ENCODE results near the gene PTCRA.

The PTCRA gene

DNA sequence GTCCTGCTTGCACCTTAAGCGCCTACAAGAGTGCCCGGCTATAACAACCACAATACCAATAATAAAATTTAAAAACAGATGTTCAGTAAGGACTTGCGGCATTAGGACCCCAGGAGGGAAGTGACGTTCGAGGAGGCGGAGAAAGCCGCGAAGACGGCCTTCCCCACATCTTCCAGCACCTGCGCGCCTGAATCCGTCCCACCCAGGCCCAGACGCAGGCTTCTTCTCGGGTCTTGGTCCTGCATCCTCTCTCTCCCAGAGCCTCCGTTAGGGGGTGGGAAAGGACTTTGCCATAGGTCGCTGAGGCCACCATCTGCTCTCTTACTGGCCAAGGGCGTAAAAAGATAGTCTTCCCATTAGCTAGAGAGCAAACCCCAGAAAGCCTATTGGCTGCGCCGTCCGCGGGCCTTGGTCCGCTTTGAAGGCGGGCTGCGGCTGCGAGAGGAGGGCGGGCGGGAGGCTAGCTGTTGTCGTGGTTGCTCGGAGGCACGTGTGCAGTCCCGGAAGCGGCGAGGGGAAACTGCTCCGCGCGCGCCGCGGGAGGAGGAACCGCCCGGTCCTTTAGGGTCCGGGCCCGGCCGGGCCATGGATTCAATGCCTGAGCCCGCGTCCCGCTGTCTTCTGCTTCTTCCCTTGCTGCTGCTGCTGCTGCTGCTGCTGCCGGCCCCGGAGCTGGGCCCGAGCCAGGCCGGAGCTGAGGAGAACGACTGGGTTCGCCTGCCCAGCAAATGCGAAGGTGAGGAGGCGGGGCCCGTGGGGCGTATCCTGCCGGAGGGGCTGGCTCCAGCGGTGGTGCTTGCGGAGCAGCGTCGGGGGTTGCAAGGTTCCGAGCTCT is 13.3 kb downstream of the PTCRA start, which contains the start of gene CNPY3:
TSS of gene CNPY3 (plus strand) at position 495 of the 835 bp plus-strand sequence. CDS start at position 586, 91 bp downstream.
- peak; percentile 98 for DNase-seq (ENCODE audit: low read depth)
- peak within 1 kb of the TSS; percentile 72 for H3K4me3 ChIP-seq (ENCODE audit: low read depth, low read length)
- TF ChIP-seq, protein P1, sequence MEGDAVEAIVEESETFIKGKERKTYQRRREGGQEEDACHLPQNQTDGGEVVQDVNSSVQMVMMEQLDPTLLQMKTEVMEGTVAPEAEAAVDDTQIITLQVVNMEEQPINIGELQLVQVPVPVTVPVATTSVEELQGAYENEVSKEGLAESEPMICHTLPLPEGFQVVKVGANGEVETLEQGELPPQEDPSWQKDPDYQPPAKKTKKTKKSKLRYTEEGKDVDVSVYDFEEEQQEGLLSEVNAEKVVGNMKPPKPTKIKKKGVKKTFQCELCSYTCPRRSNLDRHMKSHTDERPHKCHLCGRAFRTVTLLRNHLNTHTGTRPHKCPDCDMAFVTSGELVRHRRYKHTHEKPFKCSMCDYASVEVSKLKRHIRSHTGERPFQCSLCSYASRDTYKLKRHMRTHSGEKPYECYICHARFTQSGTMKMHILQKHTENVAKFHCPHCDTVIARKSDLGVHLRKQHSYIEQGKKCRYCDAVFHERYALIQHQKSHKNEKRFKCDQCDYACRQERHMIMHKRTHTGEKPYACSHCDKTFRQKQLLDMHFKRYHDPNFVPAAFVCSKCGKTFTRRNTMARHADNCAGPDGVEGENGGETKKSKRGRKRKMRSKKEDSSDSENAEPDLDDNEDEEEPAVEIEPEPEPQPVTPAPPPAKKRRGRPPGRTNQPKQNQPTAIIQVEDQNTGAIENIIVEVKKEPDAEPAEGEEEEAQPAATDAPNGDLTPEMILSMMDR (IDR thresholded peaks at IDR 0.05; ENCODE audit: low read depth, low read length, missing control alignments) = no peak

DNA sequence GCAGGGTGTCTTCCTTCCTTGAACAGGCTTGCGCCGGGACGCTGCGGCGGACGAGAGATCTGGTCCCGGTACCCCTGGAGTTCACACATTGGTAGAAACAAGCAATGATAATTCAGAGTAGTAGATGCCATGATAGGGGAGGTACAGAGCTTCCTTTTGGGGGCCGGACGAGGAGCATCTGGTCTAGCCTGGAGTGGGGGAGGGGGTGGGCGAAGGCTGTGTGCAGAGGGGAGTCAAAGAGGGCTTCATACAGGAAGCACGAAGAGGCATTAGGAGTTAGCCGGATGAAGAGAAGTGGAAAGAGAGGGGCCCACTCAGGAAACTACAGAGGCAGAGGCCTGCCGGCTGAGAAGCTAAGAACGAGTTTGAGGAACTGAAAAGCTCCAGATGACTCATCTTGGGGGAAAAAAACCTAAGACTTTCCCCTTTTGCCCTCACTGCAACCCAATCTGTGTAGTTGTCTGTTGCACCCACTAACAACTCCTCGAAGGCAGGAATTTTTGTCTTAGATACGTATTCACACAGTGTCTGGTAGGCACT is 14.0 kb downstream of the PTCRA start:
- TF ChIP-seq, protein P1 (IDR thresholded peaks at IDR 0.05; ENCODE audit: low read depth, low read length, missing control alignments) = no peak

DNA sequence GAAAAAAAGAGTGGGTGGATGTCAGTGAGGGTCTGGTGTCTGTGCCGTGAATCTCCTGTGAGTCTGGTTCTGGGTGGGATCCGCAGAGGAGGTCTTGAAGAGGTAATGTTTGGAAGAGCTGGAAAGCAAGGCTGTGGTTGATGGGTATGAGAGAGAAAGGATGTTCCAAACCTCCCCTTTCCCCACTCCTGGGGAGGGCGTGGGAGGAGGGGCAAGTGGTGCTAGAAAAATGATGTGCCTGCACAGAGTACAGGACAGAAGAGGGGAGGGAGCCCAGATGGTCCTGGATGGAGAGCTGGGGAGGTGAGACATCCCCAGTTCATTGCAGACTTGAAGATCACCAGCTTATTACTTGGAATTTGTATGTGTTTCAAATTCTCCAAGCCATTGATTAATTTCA is 16.6 kb downstream of the PTCRA start:
- DNase-seq (ENCODE audit: low read depth) = no peak
- peak overlapping the region; percentile 29 for H3K4me3 ChIP-seq (ENCODE audit: low read depth, low read length)
- TF ChIP-seq, protein P1 (IDR thresholded peaks at IDR 0.05; ENCODE audit: low read depth, low read length, missing control alignments) = no peak

More for the DNA sequence above, 14.0 kb downstream of the PTCRA start:
- peak overlapping the region; percentile 72 for H3K4me3 ChIP-seq (ENCODE audit: low read depth, low read length)
- DNase-seq (ENCODE audit: low read depth) = peak; percentile 96

DNA sequence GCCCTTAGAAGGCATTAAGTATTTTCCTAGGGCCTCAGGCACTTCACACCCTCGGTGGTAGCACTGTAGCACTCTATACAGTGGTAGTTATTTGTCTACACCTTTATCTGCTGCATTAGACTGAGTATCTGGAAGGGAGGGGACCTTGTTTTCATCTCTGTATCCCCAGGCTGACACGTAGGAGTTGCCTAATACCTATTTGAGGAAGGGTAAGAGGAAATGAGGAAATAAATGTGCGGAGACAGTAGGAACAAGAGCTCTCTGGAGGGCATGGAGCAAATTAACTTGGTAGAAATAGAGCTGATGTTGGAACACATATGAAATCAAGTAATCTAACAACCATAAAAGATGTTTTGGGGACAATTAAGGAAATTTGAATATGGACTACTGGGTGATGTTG is 17.4 kb downstream of the PTCRA start:
- TF ChIP-seq, protein P1 (IDR thresholded peaks at IDR 0.05; ENCODE audit: low read depth, low read length, missing control alignments) = no peak
- no peak for DNase-seq (ENCODE audit: low read depth)
- no peak overlapping the region for H3K4me3 ChIP-seq (ENCODE audit: low read depth, low read length)

DNA sequence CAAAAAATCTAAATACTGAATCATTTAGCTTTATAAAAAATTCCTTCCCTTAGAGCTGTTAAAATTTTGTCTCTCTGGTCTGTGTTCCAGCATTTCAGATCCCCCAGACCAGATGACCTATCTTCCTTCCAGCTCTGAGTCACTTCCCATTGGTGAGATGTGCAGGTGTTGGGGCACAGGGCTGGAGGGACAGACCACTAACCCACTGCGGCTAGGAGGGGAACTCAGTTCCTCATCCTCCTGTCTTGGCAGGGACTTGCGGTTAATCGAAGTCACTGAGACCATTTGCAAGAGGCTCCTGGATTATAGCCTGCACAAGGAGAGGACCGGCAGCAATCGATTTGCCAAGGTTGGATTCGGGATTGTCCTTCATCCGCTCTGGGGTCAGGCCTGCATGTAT is 19.5 kb downstream of the PTCRA start:
- TF ChIP-seq, protein P1 (IDR thresholded peaks at IDR 0.05; ENCODE audit: low read depth, low read length, missing control alignments) = no peak
- DNase-seq (ENCODE audit: low read depth) = no peak
- H3K4me3 ChIP-seq (ENCODE audit: low read depth, low read length) = no peak overlapping the region

DNA sequence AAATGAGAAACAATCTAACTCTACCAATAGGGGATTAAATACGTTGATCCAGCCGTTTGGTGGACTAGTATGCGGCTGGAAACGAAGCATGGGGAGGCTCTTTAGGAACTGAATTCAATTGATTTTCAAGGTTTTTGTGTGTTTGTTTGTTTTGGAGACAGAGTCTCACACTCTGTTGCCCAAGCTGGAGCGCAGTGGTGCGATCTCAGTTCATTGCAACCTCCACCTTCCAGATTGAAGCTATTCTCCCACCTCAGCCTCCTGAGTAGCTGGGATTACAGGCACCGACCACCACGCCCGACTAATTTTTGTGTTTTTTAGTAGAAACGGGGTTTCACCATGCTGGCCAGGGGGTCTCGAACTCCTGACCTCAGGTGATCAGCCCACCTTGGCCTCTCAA is 20.5 kb downstream of the PTCRA start:
- TF ChIP-seq, protein P1 (IDR thresholded peaks at IDR 0.05; ENCODE audit: low read depth, low read length, missing control alignments) = no peak
- H3K4me3 ChIP-seq (ENCODE audit: low read depth, low read length) = no peak overlapping the region
- DNase-seq (ENCODE audit: low read depth) = no peak
